NCI-H2196 treated with DMSO at 0.1 percent for 48 hours (cell line): ENCODE measurements around the gene DENND1A.
"Not testable (repeated sequence)": the region's sequence is repeated elsewhere in the genome, so short reads cannot be mapped to it uniquely, and the experiment has no call there.

Experiments
- DNase-seq: peaks from one replicate; lab custom pipeline; 2025; ENCODE audit not compliant: unreplicated experiment; lab: John Stamatoyannopoulos, UW

DENND1A gene

DNA sequence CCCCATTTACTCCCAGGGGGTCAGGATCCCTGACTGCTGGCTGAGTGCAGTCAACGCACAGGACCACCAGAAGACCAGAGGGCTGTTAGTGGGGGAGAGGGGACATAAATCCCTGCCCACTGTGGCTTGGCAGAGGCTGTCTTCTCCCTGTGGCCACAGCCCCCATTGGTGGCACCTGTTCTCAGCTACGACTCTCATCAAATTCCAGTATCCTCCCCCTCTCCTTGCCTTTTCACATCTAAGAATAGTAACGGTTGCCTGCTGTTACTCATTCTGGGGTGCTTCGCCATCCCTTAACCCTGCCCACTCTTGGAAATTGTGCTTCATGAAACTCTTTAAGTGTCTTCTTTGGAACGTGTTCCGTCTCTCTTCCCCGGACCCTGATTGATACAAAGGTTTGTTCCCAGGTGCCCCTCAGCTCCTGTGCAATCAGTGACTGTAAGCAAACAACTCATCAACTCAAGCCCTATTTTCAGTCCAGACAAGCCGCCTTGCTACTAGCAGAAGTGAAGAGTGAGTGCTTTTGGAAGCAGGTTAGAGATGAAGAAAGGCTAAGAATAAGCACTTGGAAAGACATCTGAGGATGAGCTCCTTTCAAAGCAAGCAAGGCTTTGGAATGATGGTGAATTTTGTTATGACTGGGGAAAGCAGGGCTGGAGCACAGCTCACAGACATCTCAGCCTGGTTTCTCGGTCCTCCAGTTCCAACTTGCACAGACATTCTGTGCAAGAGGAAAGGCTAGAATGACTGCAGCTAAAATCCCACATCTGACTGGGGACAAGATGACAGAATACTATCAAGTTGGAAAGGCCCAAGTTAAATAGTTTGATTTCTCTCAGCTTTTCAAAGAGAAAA is 22.9 kb upstream of the DENND1A start:
- DNase-seq, result no peak

DNA sequence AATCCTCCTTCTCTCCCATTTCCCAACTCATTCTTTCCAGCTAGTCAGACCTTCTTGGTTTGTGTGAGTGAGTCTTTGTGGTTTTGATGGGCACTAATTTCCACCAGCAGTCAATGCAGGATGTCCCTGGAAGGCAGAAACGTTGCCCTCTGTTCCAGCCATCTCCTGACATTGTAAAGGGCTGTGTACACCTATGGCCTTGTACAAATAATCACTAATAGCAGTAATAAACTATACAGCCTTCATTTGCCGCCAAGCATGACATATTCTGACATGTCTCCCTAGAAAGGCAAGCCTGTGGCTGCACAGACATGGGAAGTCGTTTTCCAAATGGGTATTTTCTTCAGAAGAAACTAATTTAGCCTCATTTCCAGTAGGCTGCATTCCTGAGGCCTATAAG is 18.4 kb upstream of the DENND1A start:
- no peak for DNase-seq

DNA sequence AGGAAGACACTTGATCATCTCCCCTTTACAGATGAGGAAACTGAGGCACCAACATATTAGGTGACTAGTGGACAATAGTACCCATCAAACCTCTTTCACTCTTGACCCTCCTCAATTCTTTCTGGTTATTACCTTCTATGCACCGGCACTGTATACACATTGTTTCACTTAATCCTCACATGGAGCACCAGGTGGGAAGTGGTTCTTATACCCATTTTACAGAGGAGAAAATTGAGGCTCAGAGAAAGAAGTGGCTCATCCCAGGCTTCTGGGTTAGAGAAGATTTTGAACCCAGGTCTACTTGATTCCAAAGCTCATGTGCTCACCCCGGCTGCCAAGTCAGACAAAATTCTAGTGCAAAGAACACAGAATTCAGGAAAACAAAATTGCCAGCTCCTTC is 17.4 kb upstream of the DENND1A start:
- DNase-seq, result no peak

DNA sequence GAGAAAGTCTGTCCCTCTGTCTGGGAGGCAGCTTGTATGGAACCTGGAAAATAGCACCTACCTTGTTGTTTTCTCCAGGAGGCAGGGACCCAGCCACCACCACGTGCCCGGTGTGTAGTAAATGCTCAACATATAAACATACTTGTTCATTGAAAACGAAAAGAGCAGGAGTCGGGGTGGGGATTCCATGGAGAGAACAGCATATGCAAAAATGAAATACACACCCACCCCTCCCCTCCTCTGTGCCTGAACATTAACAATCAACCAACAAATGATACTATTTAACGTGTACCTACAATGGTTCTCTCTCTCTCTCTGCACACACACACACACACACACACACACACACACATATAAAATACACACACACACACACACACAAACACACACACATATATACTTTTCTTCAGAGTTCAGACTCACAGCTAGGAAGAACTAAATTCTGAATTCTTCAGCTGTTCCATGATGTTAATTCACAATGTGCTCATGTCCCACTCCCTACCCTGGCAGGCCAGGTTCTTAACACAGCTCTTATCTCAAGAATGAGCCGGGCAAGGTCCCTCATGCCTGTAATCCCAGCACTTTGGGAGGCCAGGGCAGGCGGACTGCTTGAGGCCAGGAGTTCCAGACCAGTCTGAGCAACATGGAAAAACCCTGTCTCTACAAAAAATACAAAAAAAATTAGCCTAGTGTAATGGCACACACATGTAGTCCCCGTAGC is 16.3 kb upstream of the DENND1A start:
- DNase-seq, result no peak

DNA sequence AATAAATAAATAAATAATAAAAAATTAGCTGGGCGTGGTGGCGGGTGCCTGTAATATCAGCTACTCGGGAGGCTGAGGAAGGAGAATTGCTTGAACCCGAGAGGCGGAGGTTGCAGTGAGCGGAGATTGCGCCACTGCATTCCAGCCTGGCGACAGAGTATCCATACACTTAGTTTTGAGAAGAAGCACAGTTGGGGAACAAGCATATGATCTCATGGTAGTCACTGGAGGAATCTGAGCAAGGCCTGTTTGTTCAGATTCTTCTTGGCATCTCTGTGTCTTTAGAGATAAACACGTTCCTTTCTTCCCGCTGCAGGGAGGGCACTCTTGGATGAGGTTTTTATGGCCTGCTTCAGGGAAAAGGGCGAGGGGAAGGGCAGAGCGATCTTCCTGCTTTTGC is 15.6 kb upstream of the DENND1A start:
- DNase-seq, result no peak

DNA sequence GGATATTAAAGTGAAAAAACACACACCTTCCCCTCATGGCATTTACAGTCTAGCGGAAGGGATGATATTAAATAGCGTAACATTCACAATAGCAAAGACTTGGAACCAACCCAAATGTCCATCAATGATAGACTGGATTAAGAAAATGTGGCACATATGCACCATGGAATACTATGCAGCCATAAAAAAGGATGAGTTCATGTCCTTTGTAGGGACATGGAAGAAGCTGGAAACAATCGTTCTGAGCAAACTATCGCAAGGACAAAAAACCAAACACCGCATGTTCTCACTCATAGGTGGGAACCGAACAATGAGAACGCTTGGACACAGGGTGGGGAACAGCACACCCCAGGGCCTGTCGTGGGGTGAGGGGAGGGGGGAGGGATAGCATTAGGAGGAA is 14.5 kb upstream of the DENND1A start:
- DNase-seq, result not testable (repeated sequence)

DNA sequence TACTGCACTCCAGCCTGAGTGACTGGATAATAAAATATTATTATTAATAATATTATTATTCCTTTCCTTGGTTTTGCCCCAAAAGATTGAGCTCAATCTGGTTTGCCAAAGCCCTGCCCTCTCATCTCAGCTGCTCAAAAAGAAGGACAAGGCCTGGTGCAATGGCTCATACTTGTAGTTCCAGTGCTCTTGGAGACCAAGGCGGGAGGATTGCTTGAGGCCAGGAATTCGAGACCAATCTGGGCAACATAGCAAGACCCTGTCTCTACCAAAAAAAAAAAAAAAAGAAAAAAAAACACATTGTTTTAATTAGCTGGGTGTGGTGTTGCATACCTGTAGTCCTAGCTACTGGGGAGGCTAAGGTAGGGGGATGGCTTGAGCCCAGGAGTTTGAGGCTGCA is 13.7 kb upstream of the DENND1A start:
- no peak for DNase-seq

DNA sequence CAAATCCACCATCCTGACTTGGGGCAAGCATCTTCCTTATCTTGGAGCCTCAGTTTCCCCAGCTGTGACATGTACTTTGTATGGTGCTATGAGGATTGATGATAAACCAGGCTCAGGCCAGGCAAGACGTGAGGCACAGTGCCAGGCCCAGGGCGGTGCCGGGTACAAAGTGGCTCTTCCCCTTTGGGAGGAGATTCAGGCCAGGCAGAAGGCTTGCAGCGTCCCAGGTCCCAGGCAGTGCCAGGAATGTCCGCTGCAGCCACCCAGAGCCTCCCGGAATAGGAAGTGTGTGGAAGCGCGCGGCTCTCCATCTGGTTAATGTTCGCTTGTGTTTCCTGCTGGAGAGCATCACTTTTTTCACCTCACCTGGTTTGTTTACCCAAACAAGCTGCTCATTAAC is 12.6 kb upstream of the DENND1A start:
- no peak for DNase-seq

DNA sequence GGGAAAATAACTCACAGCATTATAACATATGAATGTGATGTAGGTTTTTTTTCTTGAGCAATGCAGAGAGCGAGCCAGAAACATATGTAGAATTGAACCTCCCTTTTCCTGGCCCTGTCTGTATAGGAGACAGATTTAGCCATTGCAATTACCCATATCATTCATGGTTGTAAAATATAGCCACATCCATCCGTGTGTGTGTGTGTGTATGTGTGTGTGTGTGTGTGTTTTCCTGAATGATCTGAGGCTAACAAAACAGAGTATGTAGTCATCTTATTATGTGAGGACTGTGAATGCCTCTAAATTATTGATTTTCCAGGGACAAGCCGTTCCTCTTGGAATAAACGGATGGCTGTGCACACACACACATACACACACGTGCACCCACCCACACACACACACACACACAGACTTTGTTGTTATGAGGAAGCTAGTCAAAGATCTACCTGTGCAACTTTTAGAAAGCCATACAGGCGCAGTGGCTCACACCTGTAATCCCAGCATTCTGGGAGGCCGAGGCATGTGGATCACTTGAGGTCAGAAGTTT is 11.7 kb upstream of the DENND1A start:
- no peak for DNase-seq

DNA sequence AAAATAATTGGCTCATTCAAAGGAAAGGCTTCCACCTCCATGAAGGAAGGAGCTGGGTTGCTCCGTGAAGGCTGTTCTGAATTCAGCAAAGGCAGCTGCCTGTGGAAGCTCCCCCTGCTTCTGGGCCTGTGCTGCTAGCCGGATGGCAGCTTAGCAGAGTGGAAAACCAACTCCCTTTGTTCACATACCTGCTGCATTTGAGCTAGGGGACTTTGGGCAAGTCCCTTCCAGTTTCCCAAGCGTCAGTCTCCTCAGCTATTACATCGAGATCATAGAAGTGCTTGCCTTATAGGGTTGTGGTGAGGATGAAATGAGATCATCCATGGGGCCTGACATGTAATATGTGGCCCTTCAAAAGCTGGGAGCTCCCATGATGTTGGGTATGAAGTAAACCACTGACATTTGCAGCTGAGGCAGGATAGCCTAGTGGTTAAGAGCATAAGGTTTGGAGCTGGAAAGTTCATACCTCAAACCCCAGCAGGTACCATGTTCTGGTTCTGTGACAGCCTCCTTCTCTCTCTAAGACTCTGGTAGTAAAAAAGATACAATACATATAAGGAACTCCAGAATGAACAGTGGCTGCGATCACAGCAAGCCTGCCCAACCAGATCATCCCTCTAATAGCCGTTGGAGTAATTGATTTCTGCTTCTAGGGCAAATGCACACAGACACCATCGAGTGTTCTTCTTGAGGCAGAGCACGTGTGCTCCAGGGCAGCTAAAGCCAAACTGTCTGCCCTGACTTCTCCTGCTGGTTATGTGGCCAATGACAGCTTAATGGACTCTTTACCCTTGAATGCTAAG is 11.0 kb upstream of the DENND1A start:
- no peak for DNase-seq

DNA sequence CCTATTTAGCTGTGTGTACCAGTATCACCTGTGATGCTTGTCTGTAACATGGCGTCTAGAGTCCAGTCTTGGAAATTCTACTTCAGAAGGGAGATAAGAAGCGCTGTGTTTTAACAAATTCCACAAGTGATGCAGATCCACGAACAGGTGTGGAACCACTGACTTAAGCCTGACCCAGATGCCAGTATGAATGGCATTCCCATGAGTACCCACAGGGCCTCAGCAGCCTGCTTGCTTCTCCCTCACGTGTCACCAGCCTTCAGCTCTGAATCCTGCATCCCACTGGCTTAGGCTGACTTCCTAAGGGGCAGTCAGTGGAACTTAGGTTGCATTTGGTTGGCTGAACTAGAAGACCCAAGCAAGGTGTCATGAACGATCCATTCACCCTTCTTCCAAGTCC is 8.5 kb upstream of the DENND1A start:
- no peak for DNase-seq

DNA sequence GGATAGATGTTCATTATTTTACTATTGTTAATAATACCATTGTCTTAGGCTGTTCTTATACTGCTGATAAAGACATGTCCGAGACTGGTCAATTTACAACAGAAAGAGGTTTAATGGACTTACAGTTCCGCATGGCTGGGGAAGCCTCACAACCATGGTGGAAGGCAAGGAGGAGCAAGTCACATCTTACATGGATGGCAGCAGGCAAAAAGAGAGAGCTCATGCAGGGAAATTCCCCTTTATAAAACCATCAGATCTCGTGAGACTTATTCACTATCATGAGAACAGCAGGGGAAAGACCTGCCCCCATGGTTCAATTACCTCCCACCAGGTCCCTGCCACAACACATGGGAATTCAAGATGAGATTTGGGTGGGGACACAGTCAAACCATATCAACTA is 6.6 kb upstream of the DENND1A start:
- DNase-seq, result not testable (repeated sequence)

DNA sequence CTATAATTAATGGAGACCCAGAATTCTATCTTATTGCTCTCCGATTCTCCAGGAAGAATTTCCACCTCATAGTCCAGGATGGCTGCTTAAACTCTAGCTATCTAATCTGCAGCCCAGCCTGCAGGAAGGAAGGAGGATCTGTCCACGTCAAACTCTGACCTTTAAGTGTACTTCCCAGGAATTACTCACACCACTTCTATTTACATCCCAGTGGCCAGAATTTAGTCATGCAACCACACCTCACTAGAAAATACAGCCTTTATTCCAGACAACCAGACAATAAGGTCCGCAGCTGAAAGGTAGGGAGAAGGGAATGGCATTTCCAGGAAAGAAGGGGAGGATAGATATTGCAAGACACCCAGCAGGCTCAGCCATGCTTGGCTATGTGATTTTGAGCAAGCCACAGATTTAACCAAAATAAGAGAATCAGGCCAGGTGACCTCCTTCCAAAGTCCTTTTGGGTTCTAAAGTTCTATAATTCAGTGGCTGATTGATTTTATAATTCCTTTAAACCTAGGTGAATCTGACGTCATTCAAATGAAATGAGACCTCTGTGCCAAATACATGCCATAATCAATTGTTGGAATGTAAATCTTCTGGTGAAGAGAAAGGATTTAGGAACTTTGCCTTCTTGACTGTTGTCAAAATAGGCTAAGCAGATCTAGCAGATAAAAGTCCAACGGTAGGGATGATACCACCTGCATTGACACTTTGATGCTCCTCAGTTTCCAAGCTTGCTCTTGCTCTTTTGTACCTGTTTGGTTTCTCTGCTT is 3.7 kb upstream of the DENND1A start:
- no peak for DNase-seq

DNA sequence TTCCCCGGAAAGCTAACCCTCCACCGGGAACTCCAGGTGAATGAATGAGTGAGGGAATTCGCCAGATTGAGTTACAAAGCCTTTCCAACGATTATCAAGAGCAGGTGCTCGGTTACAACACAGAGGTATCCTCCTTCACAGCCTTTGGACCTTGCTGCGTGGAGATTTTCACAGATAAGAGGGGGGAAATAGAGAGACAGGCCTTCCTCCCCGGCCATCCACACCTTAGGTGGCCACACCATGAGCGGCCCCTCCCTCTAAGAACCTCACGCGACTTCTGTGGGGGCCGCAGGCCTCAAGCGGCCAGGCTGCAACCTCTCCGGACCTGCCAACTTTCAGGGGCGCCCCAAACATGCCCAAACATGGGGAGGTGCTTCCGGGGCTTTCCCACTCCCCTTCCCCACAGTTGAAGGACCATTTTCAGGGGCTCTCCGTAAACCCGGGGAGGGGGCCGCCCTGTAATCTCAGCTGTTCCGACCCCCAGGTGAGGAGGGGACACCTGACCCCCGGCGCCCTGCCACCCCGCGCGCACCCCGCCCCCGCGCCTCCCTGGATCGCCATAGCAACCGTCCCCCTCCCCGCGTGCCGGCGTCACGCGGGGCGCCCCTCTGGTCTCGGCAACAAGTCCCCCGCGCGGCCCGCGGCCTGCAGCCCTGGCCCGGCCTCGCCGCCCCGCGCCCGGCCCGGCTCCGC is 603 bp downstream of the DENND1A start:
- no peak for DNase-seq

DNA sequence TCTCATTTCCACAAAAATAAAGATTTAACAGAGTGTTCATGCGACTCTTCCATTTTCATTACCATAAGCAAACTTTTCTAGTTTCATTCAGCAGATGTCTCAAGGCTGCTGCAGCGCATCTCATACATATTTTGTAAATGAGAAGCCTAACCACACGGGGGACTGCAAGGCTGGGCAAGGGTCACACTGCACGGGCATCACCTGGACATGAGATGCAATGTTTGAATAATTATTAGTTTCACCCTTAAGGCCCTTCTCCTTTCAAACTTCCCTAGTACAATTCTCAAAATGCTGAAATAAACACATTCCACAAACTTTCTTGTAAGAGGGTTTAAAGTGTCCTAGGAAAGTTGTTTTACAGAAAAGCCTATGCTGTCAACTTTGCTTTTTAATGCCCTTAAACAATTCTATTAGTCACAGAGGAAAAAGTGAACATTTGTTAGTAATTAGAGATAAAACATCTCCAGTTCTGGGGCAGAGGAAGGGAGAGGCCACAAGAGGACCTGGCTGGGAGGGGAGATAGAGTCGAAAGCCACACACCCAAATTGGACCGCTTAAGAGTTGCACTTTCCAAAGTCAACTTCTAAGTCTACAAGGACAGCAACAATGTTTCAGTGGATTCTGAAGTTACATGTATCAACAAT is 1.3 kb downstream of the DENND1A start:
- DNase-seq, result no peak

DNA sequence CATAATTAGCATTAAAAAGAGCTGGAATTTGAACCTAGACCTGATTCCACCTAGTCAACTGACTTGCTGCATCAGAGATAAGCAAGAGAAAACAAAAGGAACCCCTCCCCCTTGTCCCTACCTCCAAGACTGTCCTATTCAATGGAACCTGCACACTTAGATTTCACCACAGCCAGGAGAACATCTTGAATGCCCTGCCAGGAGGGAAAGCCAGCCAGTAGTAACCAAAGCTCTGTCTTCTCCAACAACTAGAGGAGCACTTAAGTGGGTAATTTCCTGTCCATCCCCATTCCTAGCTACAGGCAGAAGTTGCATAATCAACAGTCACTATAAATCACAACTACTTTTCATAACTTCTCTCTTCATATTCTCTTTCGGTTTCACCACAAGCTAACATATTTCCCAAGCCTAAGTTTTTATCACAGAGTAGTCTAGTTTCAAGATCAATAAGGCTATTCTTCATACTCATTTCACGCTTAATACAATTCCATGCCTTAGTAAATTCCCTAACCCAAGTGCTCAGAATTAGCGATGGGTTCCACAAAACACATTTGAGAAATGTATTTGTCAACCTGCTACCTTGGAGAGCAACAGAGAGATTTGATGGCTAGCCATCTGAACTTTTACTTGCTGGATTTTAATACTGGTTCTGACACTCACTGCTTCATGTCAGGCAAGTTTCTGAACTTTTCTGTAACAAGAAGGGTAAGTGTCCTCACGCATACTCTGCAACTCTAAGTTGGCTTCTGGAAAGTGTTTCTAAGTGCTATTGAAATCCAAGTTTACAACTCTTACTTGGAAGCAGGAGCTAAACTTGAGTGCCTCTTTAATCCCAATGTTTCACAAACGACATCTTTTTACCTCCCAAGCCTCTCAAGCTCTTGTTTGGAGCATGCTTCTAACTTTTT is 2.0 kb downstream of the DENND1A start:
- no peak for DNase-seq

DNA sequence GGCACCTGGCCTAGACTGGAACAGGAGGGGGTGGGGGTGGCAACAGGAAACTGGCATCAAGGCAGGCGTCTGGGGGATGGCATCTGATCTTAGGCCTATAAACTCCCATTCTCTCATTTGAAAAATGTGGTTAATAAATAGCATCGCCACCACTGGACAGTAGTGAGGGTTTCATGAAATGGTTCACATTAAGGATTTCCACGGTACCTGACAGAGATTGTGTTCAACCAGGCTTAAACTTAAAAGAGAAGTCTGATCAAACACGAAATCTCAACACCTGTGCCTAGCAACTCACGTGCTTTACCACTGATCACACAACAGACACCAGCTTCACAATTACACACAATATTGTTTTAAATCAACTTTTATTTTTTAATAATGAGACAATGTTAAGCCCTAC is 3.0 kb downstream of the DENND1A start:
- DNase-seq, result no peak

DNA sequence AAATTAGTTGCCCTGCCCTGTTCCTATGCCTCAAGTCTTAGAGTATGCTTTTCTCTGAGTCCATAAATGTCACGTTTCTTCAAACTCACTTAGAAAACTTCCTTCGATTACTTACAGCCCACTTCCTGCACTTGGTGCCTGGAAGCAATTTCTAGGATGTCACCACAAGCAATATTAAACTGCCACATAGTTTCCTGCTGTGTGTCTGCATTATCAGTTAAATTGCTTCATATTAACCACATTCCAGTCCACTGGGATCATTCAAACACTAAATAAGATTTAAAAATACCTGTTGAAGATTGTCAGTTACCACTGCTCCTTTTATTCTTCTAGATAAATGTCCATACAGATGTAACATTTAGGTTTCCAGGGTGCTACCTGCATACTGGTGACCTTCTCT is 4.1 kb downstream of the DENND1A start:
- no peak for DNase-seq

DNA sequence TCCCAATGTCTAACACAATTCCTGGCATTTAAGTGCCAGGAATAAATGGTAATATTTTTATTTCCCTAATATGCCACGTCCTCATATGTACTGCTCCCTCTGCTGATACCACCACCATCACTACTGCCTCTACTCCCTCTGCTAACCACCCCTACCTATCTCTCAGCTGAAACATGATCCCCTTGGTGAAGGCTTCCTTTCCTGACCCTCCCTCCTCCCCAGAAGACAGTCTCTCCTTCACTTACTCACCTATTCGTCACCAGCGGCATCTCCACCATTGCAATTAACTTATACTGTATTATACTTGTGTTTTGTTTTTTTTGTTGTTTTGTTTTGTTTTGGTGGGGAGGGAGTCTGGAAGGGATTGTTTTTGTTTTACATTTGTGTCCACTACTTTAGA is 4.8 kb downstream of the DENND1A start:
- no peak for DNase-seq
